Stimulated activated CD4-positive, alpha-beta T cell treated with anti-CD3 and anti-CD28 coated beads, Interleukin-2, amount 100 ng/mL, for 4 hours (primary cell): ENCODE data around the gene EGR4.

ENCODE experiments used
- DNase-seq: peaks from one replicate; pipeline ENCODE4 v3.0.0-alpha.2; 2020; ENCODE audit warnings: low read depth

Gene EGR4

GRCh38 chr2:73293534-73294171 lies at the start of gene EGR4:
Gene EGR4, minus strand, starts transcription at chr2:73293548. Its CDS starts 231 bp downstream, at chr2:73293317.
- DNase-seq: peak; percentile 90

GRCh38 chr2:73341039-73341438 lies 47.7 kb upstream of the EGR4 start:
- DNase-seq: no peak

- no peak for DNase-seq
Observed at GRCh38 chr2:73339201-73339600, 45.9 kb upstream of the EGR4 start.

- DNase-seq: no peak
Observed at GRCh38 chr2:73337828-73338227, 44.5 kb upstream of the EGR4 start.

GRCh38 chr2:73334620-73335019 lies 41.3 kb upstream of the EGR4 start:
- no peak for DNase-seq

GRCh38 chr2:73334045-73334444 lies 40.7 kb upstream of the EGR4 start:
- no peak for DNase-seq

GRCh38 chr2:73333564-73333963 lies 40.2 kb upstream of the EGR4 start:
- DNase-seq: no peak

GRCh38 chr2:73324126-73324725 lies 30.9 kb upstream of the EGR4 start:
- DNase-seq: no peak

GRCh38 chr2:73323551-73323950 lies 30.2 kb upstream of the EGR4 start:
- no peak for DNase-seq

- DNase-seq: no peak
Observed at GRCh38 chr2:73314441-73314840, 21.1 kb upstream of the EGR4 start.

- no peak for DNase-seq
Observed at GRCh38 chr2:73307720-73308119, 14.4 kb upstream of the EGR4 start.

GRCh38 chr2:73301636-73302035 lies 8.3 kb upstream of the EGR4 start:
- DNase-seq: no peak

- DNase-seq: no peak
Observed at GRCh38 chr2:73300926-73301325, 7.6 kb upstream of the EGR4 start.

- DNase-seq: no peak
Observed at GRCh38 chr2:73297586-73297985, 4.2 kb upstream of the EGR4 start.

GRCh38 chr2:73297151-73297559 lies 3.8 kb upstream of the EGR4 start:
- DNase-seq: no peak

- no peak for DNase-seq
Observed at GRCh38 chr2:73295751-73296400, 2.5 kb upstream of the EGR4 start.

- no peak for DNase-seq
Observed at GRCh38 chr2:73294239-73294638, 891 bp upstream of the EGR4 start.

GRCh38 chr2:73292906-73293533 lies 328 bp downstream of the EGR4 start:
- no peak for DNase-seq

- DNase-seq: no peak
Observed at GRCh38 chr2:73292316-73292905, 937 bp downstream of the EGR4 start.

- no peak for DNase-seq
Observed at GRCh38 chr2:73291461-73292315, 1.7 kb downstream of the EGR4 start.

- DNase-seq: peak; percentile 23
Observed at GRCh38 chr2:73291093-73291460, 2.3 kb downstream of the EGR4 start.
